Right atrium auricular region (tissue), 2 donors: ENCODE data around the gene POR. TPM values are rescaled to one million over a fixed set of nuclear protein-coding genes. Genes with fewer than 3 reads are reported as not detected.
"Not testable (repeated sequence)": the region's sequence is repeated elsewhere in the genome, so short reads cannot be mapped to it uniquely, and the experiment has no call there.

Experiments
- DNase-seq: peaks from one replicate; pipeline ENCODE4 v3.0.0-alpha.2; 2019; ENCODE audit warnings: low spot score
- H3K27ac ChIP-seq, 2 donors: fragments of 200-600 bp; sonication (generic); 1 replicate in 1 of 2; 2 replicates in 1 of 2; pipeline ENCODE4 v1.5.1; 2016 to 2019
- H3K27me3 ChIP-seq, 2 donors: fragments of 200-600 bp; sonication (generic); one replicate each; pipeline versions ENCODE4 v1.5.1 to v1.6.0; 2017 to 2019
- H3K36me3 ChIP-seq: fragments of 200-600 bp; sonication (generic); one replicate; pipeline ENCODE4 v1.5.1; 2016
- H3K4me1 ChIP-seq, 2 donors: fragments of 200-600 bp; sonication (generic); one replicate each; pipeline versions ENCODE4 v1.5.1 to v1.6.0; 2017 to 2019
- H3K4me3 ChIP-seq, 2 donors: fragments of 200-600 bp; sonication (generic); 1 replicate in 1 of 2; 2 replicates in 1 of 2; pipeline ENCODE4 v1.5.1; 2017 to 2019; ENCODE audit warnings: mild to moderate bottlenecking in 1 of 2, moderate library complexity in 1 of 2
- H3K9me3 ChIP-seq, 2 donors: fragments of 200-600 bp; sonication (generic); one replicate each; pipeline ENCODE4 v1.5.1; 2019
- total RNA-seq, 2 donors: library from RNA; depleted of rRNA; stranded (reverse); fragments of >200 nt; gene quantifications; one replicate each; pipeline ENCODE4 v1.1.0, GENCODE V29; 2016
- TF ChIP-seq, protein P1 (sequence below), 2 donors: fragments of 200-600 bp; sonication (generic); IDR thresholded peaks; one replicate each; pipeline ENCODE4 v1.5.1; 2019; ENCODE audit warnings: antibody characterized with exemption in 2 of 2

The POR gene
- total RNA-seq, 2 donors from 2014 or later, result 53.4 to 85.3 TPM

GRCh38 chr7:76000566-76000965 lies 85.6 kb downstream of the POR start:
- peaks cover 9% of the 10 kb centered on the region for H3K36me3 ChIP-seq

GRCh38 chr7:76002139-76002538 lies 87.2 kb downstream of the POR start:
- no peak overlapping the region for H3K4me3 ChIP-seq

More at GRCh38 chr7:76000566-76000965, 85.6 kb downstream of the POR start:
- no peaks in the 10 kb centered on the region for H3K27me3 ChIP-seq
- no peak for DNase-seq
- H3K4me3 ChIP-seq, result no peak overlapping the region
- TF ChIP-seq, protein P1, sequence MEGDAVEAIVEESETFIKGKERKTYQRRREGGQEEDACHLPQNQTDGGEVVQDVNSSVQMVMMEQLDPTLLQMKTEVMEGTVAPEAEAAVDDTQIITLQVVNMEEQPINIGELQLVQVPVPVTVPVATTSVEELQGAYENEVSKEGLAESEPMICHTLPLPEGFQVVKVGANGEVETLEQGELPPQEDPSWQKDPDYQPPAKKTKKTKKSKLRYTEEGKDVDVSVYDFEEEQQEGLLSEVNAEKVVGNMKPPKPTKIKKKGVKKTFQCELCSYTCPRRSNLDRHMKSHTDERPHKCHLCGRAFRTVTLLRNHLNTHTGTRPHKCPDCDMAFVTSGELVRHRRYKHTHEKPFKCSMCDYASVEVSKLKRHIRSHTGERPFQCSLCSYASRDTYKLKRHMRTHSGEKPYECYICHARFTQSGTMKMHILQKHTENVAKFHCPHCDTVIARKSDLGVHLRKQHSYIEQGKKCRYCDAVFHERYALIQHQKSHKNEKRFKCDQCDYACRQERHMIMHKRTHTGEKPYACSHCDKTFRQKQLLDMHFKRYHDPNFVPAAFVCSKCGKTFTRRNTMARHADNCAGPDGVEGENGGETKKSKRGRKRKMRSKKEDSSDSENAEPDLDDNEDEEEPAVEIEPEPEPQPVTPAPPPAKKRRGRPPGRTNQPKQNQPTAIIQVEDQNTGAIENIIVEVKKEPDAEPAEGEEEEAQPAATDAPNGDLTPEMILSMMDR (IDR thresholded peaks at IDR 0.05), result no peak
- no peaks in the 10 kb centered on the region for H3K9me3 ChIP-seq
- no peak overlapping the region for H3K27ac ChIP-seq
- peaks cover 0 to under 1% of the 10 kb centered on the region in 2 donors for H3K4me1 ChIP-seq

GRCh38 chr7:76002822-76003221 lies 87.9 kb downstream of the POR start:
- Histone ChIP-seq H3K9me3 (no peaks in the 10 kb centered on the region), H3K4me1 (no peaks in the 10 kb centered on the region), H3K36me3 (peaks cover 9% of the 10 kb centered on the region), H3K27ac (no peak overlapping the region), H3K4me3 (no peak overlapping the region), H3K27me3 (no peaks in the 10 kb centered on the region)
- TF ChIP-seq, protein P1 (IDR thresholded peaks at IDR 0.05), result no peak
- no peak for DNase-seq

More at GRCh38 chr7:76002139-76002538, 87.2 kb downstream of the POR start:
- H3K9me3 ChIP-seq, result no peaks in the 10 kb centered on the region
- peaks cover 9% of the 10 kb centered on the region for H3K36me3 ChIP-seq
- H3K27ac ChIP-seq, result no peak overlapping the region
- H3K27me3 ChIP-seq, result no peaks in the 10 kb centered on the region
- DNase-seq, result no peak
- no peaks in the 10 kb centered on the region for H3K4me1 ChIP-seq
- TF ChIP-seq, protein P1 (IDR thresholded peaks at IDR 0.05), result no peak

DNA sequence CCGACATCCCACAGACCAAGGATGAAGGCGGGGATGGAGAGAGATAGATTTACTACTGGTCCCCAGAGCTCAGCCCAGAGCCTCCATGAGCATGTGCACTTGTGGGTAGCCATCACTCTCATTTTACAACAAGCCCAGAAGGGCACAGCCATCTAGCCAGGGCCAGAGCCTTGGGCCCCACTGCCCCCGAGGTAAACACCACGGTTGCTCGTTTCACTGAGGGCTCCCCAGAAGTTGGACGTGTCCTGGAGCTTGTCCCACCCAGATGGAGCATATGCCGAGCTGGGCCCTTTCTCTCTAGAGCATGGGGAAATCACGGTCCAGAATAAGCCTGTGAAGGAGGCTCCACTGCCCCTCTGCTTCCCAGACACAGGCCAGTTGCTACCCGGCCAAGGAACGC lies 88.4 kb downstream of the POR start:
- H3K27me3 ChIP-seq, result no peaks in the 10 kb centered on the region
- H3K27ac ChIP-seq, result no peak overlapping the region
- H3K36me3 ChIP-seq, result peaks cover 9% of the 10 kb centered on the region
- no peaks in the 10 kb centered on the region for H3K4me1 ChIP-seq
- DNase-seq, result no peak
- TF ChIP-seq, protein P1 (IDR thresholded peaks at IDR 0.05), result no peak
- no peaks in the 10 kb centered on the region for H3K9me3 ChIP-seq
- H3K4me3 ChIP-seq, result no peak overlapping the region

- not testable (repeated sequence) for H3K27ac ChIP-seq, H3K9me3 ChIP-seq, H3K27me3 ChIP-seq, H3K36me3 ChIP-seq, H3K4me3 ChIP-seq, DNase-seq, H3K4me1 ChIP-seq
Observed at GRCh38 chr7:76005004-76005403, 90.0 kb downstream of the POR start.

DNA sequence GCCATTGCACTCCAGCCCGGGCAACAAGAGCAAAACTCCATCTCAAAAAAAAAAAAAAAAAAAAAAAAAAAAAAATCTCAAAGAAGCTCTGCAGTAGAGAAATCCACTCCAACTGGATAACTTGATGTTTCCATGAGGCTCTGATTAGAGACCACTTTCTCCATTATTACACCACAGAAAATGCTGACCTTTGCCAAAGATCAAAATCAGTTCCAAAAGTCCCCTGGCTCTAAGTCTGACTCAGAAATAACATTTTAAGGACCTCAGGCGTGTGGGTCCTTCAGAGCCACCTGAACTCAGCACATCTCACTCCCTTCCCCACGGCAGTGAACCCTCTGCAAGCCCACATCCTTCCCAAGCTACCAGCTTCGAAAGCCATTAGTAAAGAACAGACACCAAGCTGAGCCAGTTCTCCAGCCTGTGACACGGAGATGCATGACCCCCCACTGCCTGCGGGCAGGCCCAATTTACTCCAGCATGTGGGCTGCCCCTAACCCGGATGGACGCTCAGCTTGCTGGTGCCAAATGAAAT lies 93.3 kb downstream of the POR start:
- no peak overlapping the region for H3K4me3 ChIP-seq
- H3K27me3 ChIP-seq, result no peaks in the 10 kb centered on the region
- peaks cover 5% of the 10 kb centered on the region for H3K36me3 ChIP-seq
- no peak for DNase-seq
- no peak overlapping the region for H3K27ac ChIP-seq
- TF ChIP-seq, protein P1 (IDR thresholded peaks at IDR 0.05), result no peak
- H3K4me1 ChIP-seq, result peaks cover 0 to 26% of the 10 kb centered on the region in 2 donors
- H3K9me3 ChIP-seq, result no peaks in the 10 kb centered on the region
